Neural cell (in vitro differentiated cells): ENCODE results near the gene ALX3.

Source experiments
- EP300 ChIP-seq: fragments of 450-650 bp; conservative IDR thresholded peaks from 2 replicates; pipeline ENCODE4 v1.6.1; 2014; ENCODE audit warnings: antibody characterized with exemption, mild to moderate bottlenecking, moderate library complexity; ENCODE audit not compliant: poor library complexity, severe bottlenecking
- TF ChIP-seq, protein P1 (sequence below): fragments of 450-650 bp; IDR thresholded peaks from 2 replicates; pipeline ENCODE4 v1.5.1; 2014; ENCODE audit warnings: antibody characterized with exemption, mild to moderate bottlenecking, moderate library complexity; ENCODE audit not compliant: poor library complexity, severe bottlenecking

DNA sequence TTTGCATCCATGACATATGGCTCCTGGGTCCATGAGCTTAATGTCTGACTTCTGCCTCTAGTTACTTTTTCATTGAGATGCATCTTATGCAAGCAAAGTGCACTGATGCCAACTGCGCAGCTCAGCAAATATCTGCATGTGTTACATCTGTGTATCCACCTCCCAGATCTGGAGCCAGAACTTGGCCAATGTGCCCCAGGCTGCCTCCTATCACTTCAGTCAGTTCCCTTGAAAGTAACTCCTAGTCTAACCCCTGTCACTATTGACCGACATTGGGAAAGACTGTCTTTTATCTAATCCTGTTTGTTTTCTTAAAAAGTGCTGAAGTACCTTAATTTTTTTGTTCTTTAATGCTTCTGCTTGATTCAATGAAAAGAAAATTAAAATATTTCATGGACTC is 22.5 kb upstream of the ALX3 start:
- no peak for TF ChIP-seq EP300
- TF ChIP-seq, protein P1, sequence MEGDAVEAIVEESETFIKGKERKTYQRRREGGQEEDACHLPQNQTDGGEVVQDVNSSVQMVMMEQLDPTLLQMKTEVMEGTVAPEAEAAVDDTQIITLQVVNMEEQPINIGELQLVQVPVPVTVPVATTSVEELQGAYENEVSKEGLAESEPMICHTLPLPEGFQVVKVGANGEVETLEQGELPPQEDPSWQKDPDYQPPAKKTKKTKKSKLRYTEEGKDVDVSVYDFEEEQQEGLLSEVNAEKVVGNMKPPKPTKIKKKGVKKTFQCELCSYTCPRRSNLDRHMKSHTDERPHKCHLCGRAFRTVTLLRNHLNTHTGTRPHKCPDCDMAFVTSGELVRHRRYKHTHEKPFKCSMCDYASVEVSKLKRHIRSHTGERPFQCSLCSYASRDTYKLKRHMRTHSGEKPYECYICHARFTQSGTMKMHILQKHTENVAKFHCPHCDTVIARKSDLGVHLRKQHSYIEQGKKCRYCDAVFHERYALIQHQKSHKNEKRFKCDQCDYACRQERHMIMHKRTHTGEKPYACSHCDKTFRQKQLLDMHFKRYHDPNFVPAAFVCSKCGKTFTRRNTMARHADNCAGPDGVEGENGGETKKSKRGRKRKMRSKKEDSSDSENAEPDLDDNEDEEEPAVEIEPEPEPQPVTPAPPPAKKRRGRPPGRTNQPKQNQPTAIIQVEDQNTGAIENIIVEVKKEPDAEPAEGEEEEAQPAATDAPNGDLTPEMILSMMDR: no peak
